Panc1 (cell line): ENCODE results near the gene TEX22. TPM values are rescaled to one million over a fixed set of nuclear protein-coding genes. Genes with fewer than 3 reads are reported as not detected.

ENCODE experiments used
- ATAC-seq: fragments of 200-7000 bp; cut with Tn5 transposase; 2 replicates; pipeline ENCODE4 v1.9.1; 2020; ENCODE audit warnings: mild to moderate bottlenecking, moderate library complexity
- BruUV-seq: library from RNA; stranded (reverse); fragments of 400-500 nt; replicated peaks from 2 replicates; lab custom pipeline; 2021; lab: Mats Ljungman, UMichigan
- CTCF ChIA-PET: fragments of 300-600 bp; sonication (Branson Sonifier 250); formaldehyde crosslinking; loops from one replicate; lab custom pipeline; 2022; ENCODE audit warnings: antibody characterized with exemption; lab: Charles Lee
- POLR2A ChIA-PET: fragments of 300-600 bp; sonication (Branson Sonifier 250); formaldehyde crosslinking; loops from one replicate; lab custom pipeline; 2022; ENCODE audit warnings: antibody characterized with exemption; lab: Charles Lee
- DNase-seq: peaks from one replicate; pipeline ENCODE4 v3.0.0-alpha.2; 2010; ENCODE audit warnings: low read depth, low spot score
- H3K27ac ChIP-seq: 2 replicates; pipeline ENCODE4 v1.5.1; 2011; ENCODE audit warnings: mild to moderate bottlenecking, low read length, inconsistent platforms
- H3K27me3 ChIP-seq: fragments of 200-500 bp; sonication (Bioruptor generic); 2 replicates; pipeline ENCODE4 v1.6.0; 2014; ENCODE audit warnings: low read length, inconsistent platforms; ENCODE audit not compliant: control insufficient read depth, insufficient read depth
- H3K36me3 ChIP-seq: fragments of 200-500 bp; sonication (Bioruptor generic); 2 replicates; pipeline ENCODE4 v1.5.1; 2014; ENCODE audit warnings: inconsistent platforms, mild to moderate bottlenecking, low read length, moderate library complexity; ENCODE audit not compliant: control insufficient read depth, insufficient read depth
- H3K4me1 ChIP-seq: 2 replicates; pipeline ENCODE4 v1.5.1; 2011; ENCODE audit warnings: inconsistent platforms, mild to moderate bottlenecking, low read length, moderate library complexity; ENCODE audit not compliant: control insufficient read depth, insufficient read depth
- H3K4me3 ChIP-seq, 2 experiments: 2 replicates each; pipeline ENCODE4 v1.5.1; 2011 to 2012; ENCODE audit warnings: low read depth in 2 of 2, low read length in 2 of 2, mild to moderate bottlenecking in 2 of 2, inconsistent platforms in 1 of 2, moderate library complexity in 1 of 2
- H3K9me3 ChIP-seq: fragments of 200-500 bp; sonication (Bioruptor generic); 2 replicates; pipeline ENCODE4 v1.5.1; 2014; ENCODE audit warnings: low read depth, mild to moderate bottlenecking, inconsistent platforms, low read length, moderate library complexity; ENCODE audit not compliant: control insufficient read depth, insufficient read depth
- POLR2AphosphoS5 ChIP-seq: IDR thresholded peaks from 2 replicates; pipeline ENCODE4 v1.6.1; 2012; ENCODE audit warnings: mild to moderate bottlenecking, low read depth, low read length, moderate library complexity
- REST ChIP-seq, 2 experiments: IDR thresholded peaks; 2 replicates each; pipeline ENCODE4 v1.6.1; 2011 to 2012; ENCODE audit warnings: low read depth in 2 of 2, control low read depth in 1 of 2, low read length in 1 of 2, mild to moderate bottlenecking in 1 of 2, moderate library complexity in 1 of 2; ENCODE audit not compliant: insufficient read depth in 1 of 2
- SIN3A ChIP-seq: IDR thresholded peaks from 2 replicates; pipeline ENCODE4 v1.6.1; 2012; ENCODE audit warnings: low read depth, mild to moderate bottlenecking, low read length, moderate library complexity, borderline replicate concordance; ENCODE audit not compliant: insufficient read depth
- TCF7L2 ChIP-seq: IDR thresholded peaks from 2 replicates; pipeline ENCODE4 v1.6.1; 2011; ENCODE audit warnings: mild to moderate bottlenecking, low read depth, low read length, inconsistent platforms
- in situ Hi-C: cut with HindIII; loops from 2 replicates; pipeline ENCODE4 v1.10.0; 2016; ENCODE audit warnings: low sequenced_read_pairs, low pct_unique_long_range_greater_than_20kb
- intact Hi-C: fragments of 100-400 bp; cut with micrococcal nuclease; formaldehyde crosslinking; loops from one replicate; pipeline ENCODE4 v1.10.0; 2022; ENCODE audit not compliant: unreplicated experiment
- total RNA-seq: library from RNA; stranded (reverse); gene quantifications from one replicate; pipeline ENCODE4 v1.2.1, GENCODE V29; 2021; ENCODE audit not compliant: unreplicated experiment
- TF ChIP-seq, protein P1 (sequence below): fragments of 450-650 bp; IDR thresholded peaks from 2 replicates; pipeline ENCODE4 v1.5.1; 2017; ENCODE audit warnings: mild to moderate bottlenecking

Gene TEX22
- total RNA-seq, 1 experiment from 2014 or later = 2.9 TPM

GRCh38 chr14:105448706-105449111 is 50.4 kb downstream of the TEX22 start:
- ChIA-PET POLR2A (no interaction called here), CTCF (interaction anchor here (0.8 kb wide), 1 partner anchor 10 kb away, joined by 3 read pairs; no protein-coding TSS in a partner anchor)
- H3K4me3 ChIP-seq = no peak overlapping the region
- DNase-seq = peak; percentile 7
- no TSS peak for BruUV-seq
- intact Hi-C loops = no loop called here
- no peaks in the 10 kb centered on the region for H3K4me1 ChIP-seq
- H3K9me3 ChIP-seq = no peaks in the 10 kb centered on the region
- ATAC-seq = peak; percentile 91
- H3K27me3 ChIP-seq = no peaks in the 10 kb centered on the region
- TF ChIP-seq, protein P1, sequence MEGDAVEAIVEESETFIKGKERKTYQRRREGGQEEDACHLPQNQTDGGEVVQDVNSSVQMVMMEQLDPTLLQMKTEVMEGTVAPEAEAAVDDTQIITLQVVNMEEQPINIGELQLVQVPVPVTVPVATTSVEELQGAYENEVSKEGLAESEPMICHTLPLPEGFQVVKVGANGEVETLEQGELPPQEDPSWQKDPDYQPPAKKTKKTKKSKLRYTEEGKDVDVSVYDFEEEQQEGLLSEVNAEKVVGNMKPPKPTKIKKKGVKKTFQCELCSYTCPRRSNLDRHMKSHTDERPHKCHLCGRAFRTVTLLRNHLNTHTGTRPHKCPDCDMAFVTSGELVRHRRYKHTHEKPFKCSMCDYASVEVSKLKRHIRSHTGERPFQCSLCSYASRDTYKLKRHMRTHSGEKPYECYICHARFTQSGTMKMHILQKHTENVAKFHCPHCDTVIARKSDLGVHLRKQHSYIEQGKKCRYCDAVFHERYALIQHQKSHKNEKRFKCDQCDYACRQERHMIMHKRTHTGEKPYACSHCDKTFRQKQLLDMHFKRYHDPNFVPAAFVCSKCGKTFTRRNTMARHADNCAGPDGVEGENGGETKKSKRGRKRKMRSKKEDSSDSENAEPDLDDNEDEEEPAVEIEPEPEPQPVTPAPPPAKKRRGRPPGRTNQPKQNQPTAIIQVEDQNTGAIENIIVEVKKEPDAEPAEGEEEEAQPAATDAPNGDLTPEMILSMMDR = peak; percentile 88
- TF ChIP-seq SIN3A (no peak), REST (IDR thresholded peaks at IDR 0.05; ENCODE audit: insufficient read depth in 1 of 2, low read depth in 2 of 2, low read length in 1 of 2) (no peak), POLR2AphosphoS5 (no peak)
- no peak overlapping the region for H3K27ac ChIP-seq
- H3K36me3 ChIP-seq = no peaks in the 10 kb centered on the region; the same call in 1 of the 2 replicates
- in situ Hi-C loops = no loop called here

GRCh38 chr14:105449276-105450122 is 51.2 kb downstream of the TEX22 start:
- intact Hi-C loops (no loop called here), in situ Hi-C loops (no loop called here)
- no peaks in the 10 kb centered on the region for H3K4me1 ChIP-seq
- no peak overlapping the region for H3K4me3 ChIP-seq
- DNase-seq (no peak), ATAC-seq (no peak)
- no peak overlapping the region for H3K27ac ChIP-seq
- POLR2A ChIA-PET = no interaction called here
- CTCF ChIA-PET = no interaction called here
- no peaks in the 10 kb centered on the region; the same call in 1 of the 2 replicates for H3K36me3 ChIP-seq
- TF ChIP-seq, protein P1 = no peak
- TF ChIP-seq REST (IDR thresholded peaks at IDR 0.05; ENCODE audit: insufficient read depth in 1 of 2, low read depth in 2 of 2, low read length in 1 of 2) (no peak), TCF7L2 (no peak), SIN3A (no peak), POLR2AphosphoS5 (no peak)
- no peaks in the 10 kb centered on the region for H3K27me3 ChIP-seq
- H3K9me3 ChIP-seq = no peaks in the 10 kb centered on the region
- no TSS peak for BruUV-seq
